Measurements from ENCODE around the gene PGC. TPM values are rescaled to one million over a fixed set of nuclear protein-coding genes. Genes with fewer than 3 reads are reported as not detected.

The PGC gene
- total RNA-seq, 3 donors from 2014 or later = not detected

- Histone ChIP-seq H3K4me1 (ENCODE audit: low read depth) (peaks cover 30% of the 10 kb centered on the region), H3K36me3 (ENCODE audit: low read depth) (no peaks in the 10 kb centered on the region), H3K4me3 (no peak overlapping the region), H3K9me3 (no peaks in the 10 kb centered on the region)
- TF ChIP-seq CTCF (IDR thresholded peaks at IDR 0.05) = no peak
- no peak for DNase-seq
- ATAC-seq = no peak
- intact Hi-C loops (cut with DNase I, micrococcal nuclease) = no loop called here
Measured at GRCh38 chr6:41727705-41728072, 19.5 kb downstream of the PGC start.

DNA sequence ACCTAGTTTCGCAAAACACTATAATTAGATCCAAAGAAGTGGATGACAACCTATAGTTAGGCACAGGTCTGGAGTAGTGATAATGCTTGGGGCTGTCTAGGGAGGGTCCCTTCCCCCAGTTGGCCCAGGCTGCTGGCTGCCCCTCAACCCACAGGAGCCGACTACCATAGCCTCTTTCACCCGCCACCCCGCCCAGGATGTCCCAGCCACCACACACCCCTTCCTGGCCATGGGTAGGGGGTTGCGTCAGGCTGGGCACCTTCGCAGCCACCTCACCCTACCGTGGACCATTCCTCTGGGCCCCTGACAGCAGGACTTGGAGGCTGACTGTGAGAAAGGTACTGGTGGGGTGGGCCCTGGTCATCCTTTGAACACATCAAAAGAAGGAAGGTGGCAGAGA lies 20.3 kb downstream of the PGC start:
- Histone ChIP-seq H3K9me3 (no peaks in the 10 kb centered on the region), H3K36me3 (ENCODE audit: low read depth) (no peaks in the 10 kb centered on the region), H3K4me3 (no peak overlapping the region), H3K4me1 (ENCODE audit: low read depth) (peaks cover 27% of the 10 kb centered on the region)
- DNase-seq (peak in 2 of 3 donors; percentile 26 to 66), ATAC-seq (no peak)
- intact Hi-C loops (cut with DNase I, micrococcal nuclease) = no loop called here
- TF ChIP-seq CTCF (IDR thresholded peaks at IDR 0.05) = no peak

DNA sequence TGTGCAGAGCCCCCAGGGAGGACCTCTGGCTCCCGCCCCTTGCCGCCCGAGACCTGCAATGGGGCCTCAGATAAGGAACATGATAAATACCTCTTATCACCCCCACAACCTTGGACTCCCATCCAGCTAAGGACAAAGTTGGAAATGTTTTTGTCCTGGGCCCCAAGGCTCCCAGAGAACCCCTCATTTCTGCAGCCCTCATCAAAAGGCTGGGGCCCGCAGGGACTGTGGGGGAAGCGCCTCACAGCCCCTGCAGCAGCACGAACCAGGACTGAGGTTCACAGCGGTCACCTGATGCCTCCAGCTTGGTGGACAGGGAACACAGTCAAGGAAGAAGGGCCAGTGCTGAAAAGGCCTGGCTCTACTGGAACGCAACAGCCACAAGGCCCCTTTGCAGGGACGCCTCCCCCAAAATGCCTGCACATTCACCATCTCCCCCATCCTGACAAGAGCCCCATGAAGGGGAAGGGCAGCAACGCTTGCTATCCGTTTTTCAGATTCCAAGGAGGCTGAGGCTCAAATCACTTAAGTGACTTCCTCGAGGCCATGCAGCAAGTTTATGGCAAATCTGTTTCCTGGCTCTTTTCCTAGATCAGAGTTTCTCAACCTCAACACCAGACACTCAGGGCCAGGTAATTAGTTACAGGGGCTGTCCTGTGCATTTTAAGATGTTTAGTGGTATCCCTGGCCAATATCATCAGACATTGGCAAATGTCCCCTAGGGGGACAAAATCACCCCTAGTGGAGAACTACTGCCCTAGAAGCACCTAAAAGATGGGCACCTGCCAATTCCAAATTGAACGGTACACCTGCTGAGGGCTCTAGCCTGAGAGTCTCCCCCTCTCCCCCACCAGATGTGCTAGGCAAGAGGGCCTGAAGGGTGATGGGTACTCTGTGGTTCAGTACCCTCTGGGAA lies 22.4 kb downstream of the PGC start:
- H3K4me1 ChIP-seq (ENCODE audit: low read depth) = peaks cover 31% of the 10 kb centered on the region

DNA sequence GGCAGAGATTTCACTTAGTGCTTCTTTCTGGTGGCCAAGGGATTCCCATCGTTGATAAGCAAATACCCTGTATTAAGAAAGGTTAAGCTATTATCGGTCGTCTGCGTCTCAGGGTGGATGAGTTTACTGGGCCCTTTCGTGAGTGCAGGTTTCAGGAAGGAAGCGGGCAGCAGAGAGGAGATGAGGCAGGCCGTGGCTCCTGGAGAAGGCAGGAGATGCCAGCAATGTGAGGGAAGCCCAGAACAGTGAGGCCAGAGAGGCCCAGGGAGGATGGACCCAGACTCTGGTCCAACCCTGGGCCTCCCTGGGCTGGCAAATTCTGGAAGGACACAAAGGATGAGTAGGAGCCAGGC lies 23.0 kb downstream of the PGC start:
- ATAC-seq (no peak), DNase-seq (peak in 1 of 3 donors; percentile 25)
- no peak overlapping the region for H3K4me3 ChIP-seq
- H3K36me3 ChIP-seq (ENCODE audit: low read depth) = no peaks in the 10 kb centered on the region
- H3K4me1 ChIP-seq (ENCODE audit: low read depth) = peaks cover 32% of the 10 kb centered on the region
- H3K9me3 ChIP-seq = no peaks in the 10 kb centered on the region
- no peak for TF ChIP-seq CTCF (IDR thresholded peaks at IDR 0.05)
- intact Hi-C loops (cut with DNase I, micrococcal nuclease) = no loop called here

More for the DNA sequence above, 22.4 kb downstream of the PGC start:
- intact Hi-C loops (cut with DNase I, micrococcal nuclease) = no loop called here
- H3K36me3 ChIP-seq (ENCODE audit: low read depth) = no peaks in the 10 kb centered on the region
- DNase-seq (peak in 2 of 3 donors; percentile 17 to 36), ATAC-seq (no peak)
- no peak overlapping the region for H3K4me3 ChIP-seq
- no peak for TF ChIP-seq CTCF (IDR thresholded peaks at IDR 0.05)
- no peaks in the 10 kb centered on the region for H3K9me3 ChIP-seq

GRCh38 chr6:41723530-41724227 lies 23.5 kb downstream of the PGC start:
- TF ChIP-seq CTCF (IDR thresholded peaks at IDR 0.05) = no peak
- peak; percentile 54 for ATAC-seq
- H3K36me3 ChIP-seq (ENCODE audit: low read depth) = no peaks in the 10 kb centered on the region

More at GRCh38 chr6:41723530-41724227, 23.5 kb downstream of the PGC start:
- no peak overlapping the region for H3K4me3 ChIP-seq
- H3K9me3 ChIP-seq = no peaks in the 10 kb centered on the region
- DNase-seq = peak; percentile 57 to 89 (median 60)
- peaks cover 27% of the 10 kb centered on the region for H3K4me1 ChIP-seq (ENCODE audit: low read depth)
- intact Hi-C loops (cut with DNase I, micrococcal nuclease) = no loop called here
